SK-N-SH (cell line): ENCODE measurements around the gene PTPA.
"Not testable (repeated sequence)": the region's sequence is repeated elsewhere in the genome, so short reads cannot be mapped to it uniquely, and the experiment has no call there.

Experiments
- NFIC ChIP-seq: IDR thresholded peaks from 2 replicates; pipeline ENCODE4 v1.4.0; 2012; ENCODE audit warnings: borderline replicate concordance
- SIN3A ChIP-seq: IDR thresholded peaks from 2 replicates; pipeline ENCODE4 v1.6.1; 2012; ENCODE audit warnings: low read depth, mild to moderate bottlenecking, low read length, moderate library complexity, borderline replicate concordance
- TF ChIP-seq, protein P1 (sequence below): IDR thresholded peaks from 2 replicates; pipeline ENCODE4 v1.4.0; 2012; ENCODE audit warnings: low read depth
- TF ChIP-seq, protein P2 (sequence below): fragments of 200-600 bp; sonication (generic); IDR thresholded peaks from 2 replicates; pipeline ENCODE4 v1.6.1; 2017; ENCODE audit warnings: antibody characterized with exemption, mild to moderate bottlenecking, moderate library complexity
- TF ChIP-seq, protein P3 (sequence below): IDR thresholded peaks from 2 replicates; pipeline ENCODE4; 2012

DNA sequence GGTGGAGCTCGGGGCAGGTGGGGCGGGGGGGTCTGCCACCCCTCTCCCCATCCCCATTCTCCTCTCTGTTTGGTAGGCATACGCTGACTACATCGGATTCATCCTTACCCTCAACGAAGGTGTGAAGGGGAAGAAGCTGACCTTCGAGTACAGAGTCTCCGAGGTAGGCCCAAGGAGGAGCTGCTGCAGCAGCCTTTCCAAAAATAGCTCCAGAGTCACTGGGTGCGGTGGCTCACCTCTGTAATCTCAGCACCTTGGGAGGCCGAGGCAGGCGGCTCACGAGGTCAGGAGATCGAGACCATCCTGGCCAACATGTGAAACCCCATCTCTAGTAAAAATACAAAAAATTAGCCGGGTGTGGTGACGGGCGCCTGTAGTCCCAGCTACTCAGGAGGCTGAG is 11.8 kb downstream of the PTPA start:
- TF ChIP-seq, protein P1, sequence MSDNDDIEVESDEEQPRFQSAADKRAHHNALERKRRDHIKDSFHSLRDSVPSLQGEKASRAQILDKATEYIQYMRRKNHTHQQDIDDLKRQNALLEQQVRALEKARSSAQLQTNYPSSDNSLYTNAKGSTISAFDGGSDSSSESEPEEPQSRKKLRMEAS = not testable (repeated sequence)
- not testable (repeated sequence) for TF ChIP-seq SIN3A, NFIC
- TF ChIP-seq, protein P2, sequence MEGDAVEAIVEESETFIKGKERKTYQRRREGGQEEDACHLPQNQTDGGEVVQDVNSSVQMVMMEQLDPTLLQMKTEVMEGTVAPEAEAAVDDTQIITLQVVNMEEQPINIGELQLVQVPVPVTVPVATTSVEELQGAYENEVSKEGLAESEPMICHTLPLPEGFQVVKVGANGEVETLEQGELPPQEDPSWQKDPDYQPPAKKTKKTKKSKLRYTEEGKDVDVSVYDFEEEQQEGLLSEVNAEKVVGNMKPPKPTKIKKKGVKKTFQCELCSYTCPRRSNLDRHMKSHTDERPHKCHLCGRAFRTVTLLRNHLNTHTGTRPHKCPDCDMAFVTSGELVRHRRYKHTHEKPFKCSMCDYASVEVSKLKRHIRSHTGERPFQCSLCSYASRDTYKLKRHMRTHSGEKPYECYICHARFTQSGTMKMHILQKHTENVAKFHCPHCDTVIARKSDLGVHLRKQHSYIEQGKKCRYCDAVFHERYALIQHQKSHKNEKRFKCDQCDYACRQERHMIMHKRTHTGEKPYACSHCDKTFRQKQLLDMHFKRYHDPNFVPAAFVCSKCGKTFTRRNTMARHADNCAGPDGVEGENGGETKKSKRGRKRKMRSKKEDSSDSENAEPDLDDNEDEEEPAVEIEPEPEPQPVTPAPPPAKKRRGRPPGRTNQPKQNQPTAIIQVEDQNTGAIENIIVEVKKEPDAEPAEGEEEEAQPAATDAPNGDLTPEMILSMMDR = not testable (repeated sequence)
- TF ChIP-seq, protein P3, sequence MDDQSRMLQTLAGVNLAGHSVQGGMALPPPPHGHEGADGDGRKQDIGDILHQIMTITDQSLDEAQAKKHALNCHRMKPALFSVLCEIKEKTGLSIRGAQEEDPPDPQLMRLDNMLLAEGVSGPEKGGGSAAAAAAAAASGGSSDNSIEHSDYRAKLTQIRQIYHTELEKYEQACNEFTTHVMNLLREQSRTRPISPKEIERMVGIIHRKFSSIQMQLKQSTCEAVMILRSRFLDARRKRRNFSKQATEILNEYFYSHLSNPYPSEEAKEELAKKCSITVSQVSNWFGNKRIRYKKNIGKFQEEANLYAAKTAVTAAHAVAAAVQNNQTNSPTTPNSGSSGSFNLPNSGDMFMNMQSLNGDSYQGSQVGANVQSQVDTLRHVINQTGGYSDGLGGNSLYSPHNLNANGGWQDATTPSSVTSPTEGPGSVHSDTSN = not testable (repeated sequence)
